PFSK-1 (cell line): ENCODE measurements around the gene LIPC.

Experiments used
- POLR2AphosphoS5 ChIP-seq: IDR thresholded peaks from 2 replicates; pipeline ENCODE4 v1.6.1; 2012; ENCODE audit warnings: low read depth, mild to moderate bottlenecking, control low read depth, low read length, moderate library complexity
- SIN3A ChIP-seq: IDR thresholded peaks from 2 replicates; pipeline ENCODE4 v1.6.1; 2012; ENCODE audit warnings: mild to moderate bottlenecking, low read length, moderate library complexity, borderline replicate concordance; ENCODE audit not compliant: insufficient read depth
- TAF1 ChIP-seq: IDR thresholded peaks from 2 replicates; pipeline ENCODE4 v1.6.1; 2012; ENCODE audit warnings: low read length, control low read depth, borderline replicate concordance; ENCODE audit not compliant: insufficient read depth
- TF ChIP-seq, protein P1 (sequence below), 2 experiments: IDR thresholded peaks; 2 replicates each; pipeline versions ENCODE4 v1.6.1 to v1.8.0; 2011 to 2012; ENCODE audit warnings: low read depth in 2 of 2, low read length in 2 of 2, control low read depth in 1 of 2, inconsistent platforms in 1 of 2, mild to moderate bottlenecking in 1 of 2, moderate library complexity in 1 of 2; ENCODE audit not compliant: insufficient read depth in 1 of 2

DNA sequence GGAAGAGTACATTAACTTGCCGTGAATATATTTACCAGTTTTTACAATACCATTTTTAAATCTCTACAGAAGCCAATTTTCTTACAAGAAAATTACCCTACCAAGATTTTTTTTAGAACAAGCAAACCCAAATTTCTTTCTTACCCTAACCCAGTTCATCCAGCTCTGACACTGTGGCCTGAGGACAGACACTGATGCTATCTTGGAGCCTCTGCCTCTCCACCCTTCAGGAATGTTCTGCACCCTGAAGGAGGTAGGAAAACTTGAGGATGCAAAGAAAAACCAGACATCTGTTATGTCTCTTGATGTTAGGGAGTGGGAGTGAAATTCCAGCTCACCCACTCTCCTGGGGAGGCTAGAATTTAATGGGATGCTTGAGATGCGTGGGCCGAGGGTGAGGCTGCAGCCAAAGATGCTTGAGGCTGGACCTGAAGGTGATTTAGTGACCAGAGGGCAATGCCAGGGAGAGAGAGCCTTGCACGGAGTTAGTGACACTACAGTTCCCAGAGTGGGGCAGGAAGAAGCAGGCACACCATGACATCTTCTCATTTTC lies 69.9 kb downstream of the LIPC start:
- TF ChIP-seq POLR2AphosphoS5 (no peak), SIN3A (no peak), TAF1 (no peak)
- TF ChIP-seq, protein P1, sequence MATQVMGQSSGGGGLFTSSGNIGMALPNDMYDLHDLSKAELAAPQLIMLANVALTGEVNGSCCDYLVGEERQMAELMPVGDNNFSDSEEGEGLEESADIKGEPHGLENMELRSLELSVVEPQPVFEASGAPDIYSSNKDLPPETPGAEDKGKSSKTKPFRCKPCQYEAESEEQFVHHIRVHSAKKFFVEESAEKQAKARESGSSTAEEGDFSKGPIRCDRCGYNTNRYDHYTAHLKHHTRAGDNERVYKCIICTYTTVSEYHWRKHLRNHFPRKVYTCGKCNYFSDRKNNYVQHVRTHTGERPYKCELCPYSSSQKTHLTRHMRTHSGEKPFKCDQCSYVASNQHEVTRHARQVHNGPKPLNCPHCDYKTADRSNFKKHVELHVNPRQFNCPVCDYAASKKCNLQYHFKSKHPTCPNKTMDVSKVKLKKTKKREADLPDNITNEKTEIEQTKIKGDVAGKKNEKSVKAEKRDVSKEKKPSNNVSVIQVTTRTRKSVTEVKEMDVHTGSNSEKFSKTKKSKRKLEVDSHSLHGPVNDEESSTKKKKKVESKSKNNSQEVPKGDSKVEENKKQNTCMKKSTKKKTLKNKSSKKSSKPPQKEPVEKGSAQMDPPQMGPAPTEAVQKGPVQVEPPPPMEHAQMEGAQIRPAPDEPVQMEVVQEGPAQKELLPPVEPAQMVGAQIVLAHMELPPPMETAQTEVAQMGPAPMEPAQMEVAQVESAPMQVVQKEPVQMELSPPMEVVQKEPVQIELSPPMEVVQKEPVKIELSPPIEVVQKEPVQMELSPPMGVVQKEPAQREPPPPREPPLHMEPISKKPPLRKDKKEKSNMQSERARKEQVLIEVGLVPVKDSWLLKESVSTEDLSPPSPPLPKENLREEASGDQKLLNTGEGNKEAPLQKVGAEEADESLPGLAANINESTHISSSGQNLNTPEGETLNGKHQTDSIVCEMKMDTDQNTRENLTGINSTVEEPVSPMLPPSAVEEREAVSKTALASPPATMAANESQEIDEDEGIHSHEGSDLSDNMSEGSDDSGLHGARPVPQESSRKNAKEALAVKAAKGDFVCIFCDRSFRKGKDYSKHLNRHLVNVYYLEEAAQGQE (IDR thresholded peaks at IDR 0.05; ENCODE audit: insufficient read depth in 1 of 2, low read depth in 2 of 2, low read length in 2 of 2) = no peak
